GM21515 (cell line): Measurements from ENCODE around the gene JAG1.
"Not testable (repeated sequence)": the region's sequence is repeated elsewhere in the genome, so short reads cannot be mapped to it uniquely, and the experiment has no call there.

Experiments
- ATAC-seq: cut with Tn5 transposase; IDR thresholded peaks from one replicate; pipeline ENCODE4 v1.9.1; 2021; ENCODE audit not compliant: unreplicated experiment

JAG1 gene

GRCh38 chr20:10590446-10590845 lies 83.4 kb downstream of the JAG1 start:
- ATAC-seq = not testable (repeated sequence)
